Endothelial cell of umbilical vein (primary cell): ENCODE measurements around the gene COL28A1. TPM values are rescaled to one million over a fixed set of nuclear protein-coding genes. Genes with fewer than 3 reads are reported as not detected.

Experiments
- BruUV-seq: library from RNA; stranded (reverse); fragments of 400-500 nt; replicated peaks from 2 replicates; lab custom pipeline; 2021; lab: Mats Ljungman, UMichigan
- CTCF ChIA-PET: fragments of 300-600, 350-600 bp; sonication (Branson Sonifier 250); formaldehyde crosslinking; loops from one replicate; lab custom pipeline; 2021; ENCODE audit warnings: antibody characterized with exemption, inconsistent platforms; lab: Charles Lee
- POLR2A ChIA-PET: fragments of 300-600, 350-600 bp; sonication (Branson Sonifier 250); formaldehyde crosslinking; loops from one replicate; lab custom pipeline; 2021; ENCODE audit warnings: antibody characterized with exemption, inconsistent platforms; lab: Charles Lee
- DNase-seq: peaks from one replicate; pipeline ENCODE4 v3.0.0-alpha.2; 2011; ENCODE audit warnings: low read depth, low spot score
- FAIRE-seq: peaks from 2 replicates; lab custom pipeline; 2011; peaks lifted over from hg19 to GRCh38; lab: Jason Lieb, UNC
- H2AFZ ChIP-seq: 2 replicates; pipeline ENCODE4 v1.6.0; 2012; ENCODE audit warnings: low read depth, low read length, control low read depth, inconsistent platforms
- H3K27ac ChIP-seq: 2 replicates; pipeline ENCODE4 v1.5.1; 2011; ENCODE audit warnings: low read depth, mild to moderate bottlenecking, control low read depth, low read length, moderate library complexity; ENCODE audit not compliant: insufficient read depth
- H3K27me3 ChIP-seq, 2 experiments: 2 replicates each; pipeline versions ENCODE4 v1.6.0 to v1.6.1; 2011; ENCODE audit warnings: low read length in 2 of 2, mixed read lengths in 1 of 2; ENCODE audit not compliant: control insufficient read depth in 2 of 2, insufficient read depth in 2 of 2
- H3K36me3 ChIP-seq, 2 experiments: 2 replicates in 1 of 2; 3 replicates in 1 of 2; pipeline ENCODE4 v1.5.1; 2011; ENCODE audit warnings: low read length in 2 of 2, mild to moderate bottlenecking in 1 of 2, moderate library complexity in 1 of 2; ENCODE audit not compliant: control insufficient read depth in 2 of 2, insufficient read depth in 2 of 2; ENCODE audit errors: extremely low read depth in 1 of 2
- H3K4me1 ChIP-seq: 3 replicates; pipeline ENCODE4 v1.5.1; 2011; ENCODE audit warnings: mild to moderate bottlenecking, low read length; ENCODE audit not compliant: control insufficient read depth, insufficient read depth; ENCODE audit errors: extremely low read depth
- H3K4me2 ChIP-seq: 2 replicates; pipeline ENCODE4 v1.6.1; 2011; ENCODE audit warnings: low read length, control low read depth, mixed read lengths; ENCODE audit not compliant: insufficient read depth
- H3K4me3 ChIP-seq, 3 experiments: fragments of 200-600 bp in 1 of 3; sonication (generic), shearing (Covaris generic) in 1 of 3; replicated peaks in 1 of 3; 2 replicates each; pipeline ENCODE4 v1.5.1; 2011 to 2016; ENCODE audit warnings: control low read depth in 3 of 3, low read length in 3 of 3, mild to moderate bottlenecking in 2 of 3, inconsistent platforms in 1 of 3, low read depth in 1 of 3, moderate library complexity in 1 of 3; ENCODE audit not compliant: insufficient read depth in 1 of 3
- H3K79me2 ChIP-seq: 2 replicates; pipeline ENCODE4 v1.6.0; 2012; ENCODE audit warnings: low read length, inconsistent platforms; ENCODE audit not compliant: control insufficient read depth, insufficient read depth
- H3K9ac ChIP-seq: replicated peaks from 2 replicates; pipeline ENCODE3; 2011; ENCODE audit warnings: low read length, control low read depth; ENCODE audit not compliant: insufficient read depth; ENCODE audit errors: extremely low read depth
- H3K9me1 ChIP-seq: replicated peaks from 3 replicates; pipeline ENCODE4 v1.6.0; 2011; ENCODE audit warnings: mild to moderate bottlenecking, low read length; ENCODE audit not compliant: control insufficient read depth, insufficient read depth; ENCODE audit errors: extremely low read depth
- H3K9me3 ChIP-seq: replicated peaks from 2 replicates; pipeline ENCODE4 v1.5.1; 2012; ENCODE audit warnings: low read length, inconsistent platforms; ENCODE audit not compliant: control insufficient read depth, insufficient read depth
- H4K20me1 ChIP-seq: replicated peaks from 2 replicates; pipeline ENCODE3; 2011; ENCODE audit warnings: mild to moderate bottlenecking, low read length; ENCODE audit not compliant: control insufficient read depth, insufficient read depth; ENCODE audit errors: extremely low read depth
- EZH2 ChIP-seq: IDR thresholded peaks from 2 replicates; pipeline ENCODE4 v1.6.1; 2012; ENCODE audit warnings: borderline replicate concordance, low read depth, mild to moderate bottlenecking, moderate library complexity, low read length, inconsistent platforms; ENCODE audit not compliant: severe bottlenecking
- FOS ChIP-seq: IDR thresholded peaks from 2 replicates; pipeline ENCODE4 v1.6.1; 2011; ENCODE audit warnings: mild to moderate bottlenecking, low read length, moderate library complexity, borderline replicate concordance; ENCODE audit not compliant: insufficient read depth
- GATA2 ChIP-seq: IDR thresholded peaks from 2 replicates; pipeline ENCODE4 v1.7.0; 2011; ENCODE audit warnings: low read depth, mild to moderate bottlenecking, moderate library complexity, mixed read lengths, low read length; ENCODE audit not compliant: insufficient read length, insufficient read depth
- JUN ChIP-seq: IDR thresholded peaks from 2 replicates; pipeline ENCODE4 v1.6.1; 2011; ENCODE audit warnings: borderline replicate concordance, low read depth; ENCODE audit not compliant: insufficient read length, insufficient read depth
- MYC ChIP-seq: IDR thresholded peaks from one replicate; pipeline ENCODE4 v1.6.1; 2011; ENCODE audit warnings: mild to moderate bottlenecking, low read depth, low read length
- POLR2A ChIP-seq: IDR thresholded peaks from 2 replicates; pipeline ENCODE4 v1.6.1; 2012; ENCODE audit warnings: low read depth, mild to moderate bottlenecking, control low read depth, low read length
- POLR2AphosphoS5 ChIP-seq: IDR thresholded peaks from 2 replicates; pipeline ENCODE4 v1.6.1; 2012; ENCODE audit warnings: low read depth, mild to moderate bottlenecking, control low read depth, low read length, moderate library complexity; ENCODE audit not compliant: insufficient read depth
- dilution Hi-C: fragments of 300-500 bp; cut with MboI; formaldehyde crosslinking; loops from one replicate; pipeline ENCODE4 v1.15.0; 2019; ENCODE audit warnings: low sequenced_read_pairs; ENCODE audit not compliant: extremely low pct_ligation_motif_present
- intact Hi-C: fragments of 100-400 bp; cut with micrococcal nuclease; formaldehyde crosslinking; loops from one replicate; pipeline ENCODE4 v1.10.0; 2022
- polyA plus RNA-seq, 4 experiments: library from polyadenylated mRNA; depleted of rRNA in 3 of 4; stranded (reverse) in 3 of 4; unstranded in 1 of 4; fragments of >200 nt; gene quantifications; 2 replicates each; pipeline versions ENCODE4 v1.2.1 to v1.2.3, GENCODE V29; 2011 to 2012; ENCODE audit warnings: missing spikeins in 1 of 4
- total RNA-seq: library from RNA; stranded (reverse); gene quantifications from 2 replicates; pipeline ENCODE4 v1.2.3, GENCODE V29; 2021
- TF ChIP-seq, protein P1 (sequence below), 2 donors: IDR thresholded peaks; 1 replicate in 1 of 2; 2 replicates in 1 of 2; pipeline ENCODE4 v1.5.1; 2011; ENCODE audit warnings: low read length in 2 of 2, mild to moderate bottlenecking in 2 of 2, moderate library complexity in 2 of 2, control low read depth in 1 of 2, inconsistent platforms in 1 of 2, low read depth in 1 of 2; ENCODE audit not compliant: insufficient read depth in 1 of 2; ENCODE audit errors: extremely low read depth in 1 of 2
- TF ChIP-seq, protein P2 (sequence below): IDR thresholded peaks from 2 replicates; pipeline ENCODE4 v1.6.1; 2011; ENCODE audit not compliant: insufficient read depth, insufficient read length

Gene COL28A1
- total and polyA plus RNA-seq, 2 donors (not counting 3 experiments of a cell fraction or from before 2014, with no cell fraction given), result not detected

- Histone ChIP-seq H3K4me3 (no peak overlapping the region), H3K9me3 (no peaks in the 10 kb centered on the region), H3K36me3 (no peaks in the 10 kb centered on the region), H3K4me2 (no peak overlapping the region), H3K79me2 (no peaks in the 10 kb centered on the region), H2AFZ (no peak overlapping the region), H3K4me1 (no peaks in the 10 kb centered on the region), H4K20me1 (no peaks in the 10 kb centered on the region), H3K27me3 (peaks cover 0 to 2% of the 10 kb centered on the region in 2 experiments), H3K9ac (no peak overlapping the region), H3K27ac (no peak overlapping the region), H3K9me1 (no peaks in the 10 kb centered on the region)
- intact Hi-C loops (no loop called here), dilution Hi-C loops (no loop called here)
- DNase-seq (no peak), FAIRE-seq (no peak)
- no TSS peak for BruUV-seq
- CTCF ChIA-PET, result interaction anchor here (1.3 kb wide), 1 partner anchor 95 kb away, joined by 5 read pairs; no protein-coding TSS in a partner anchor
- POLR2A ChIA-PET, result no interaction called here
- TF ChIP-seq FOS, result no peak
- TF ChIP-seq GATA2, result no peak
- TF ChIP-seq POLR2AphosphoS5, result no peak
- TF ChIP-seq EZH2, result no peak
- TF ChIP-seq POLR2A, result no peak
- TF ChIP-seq, protein P1, sequence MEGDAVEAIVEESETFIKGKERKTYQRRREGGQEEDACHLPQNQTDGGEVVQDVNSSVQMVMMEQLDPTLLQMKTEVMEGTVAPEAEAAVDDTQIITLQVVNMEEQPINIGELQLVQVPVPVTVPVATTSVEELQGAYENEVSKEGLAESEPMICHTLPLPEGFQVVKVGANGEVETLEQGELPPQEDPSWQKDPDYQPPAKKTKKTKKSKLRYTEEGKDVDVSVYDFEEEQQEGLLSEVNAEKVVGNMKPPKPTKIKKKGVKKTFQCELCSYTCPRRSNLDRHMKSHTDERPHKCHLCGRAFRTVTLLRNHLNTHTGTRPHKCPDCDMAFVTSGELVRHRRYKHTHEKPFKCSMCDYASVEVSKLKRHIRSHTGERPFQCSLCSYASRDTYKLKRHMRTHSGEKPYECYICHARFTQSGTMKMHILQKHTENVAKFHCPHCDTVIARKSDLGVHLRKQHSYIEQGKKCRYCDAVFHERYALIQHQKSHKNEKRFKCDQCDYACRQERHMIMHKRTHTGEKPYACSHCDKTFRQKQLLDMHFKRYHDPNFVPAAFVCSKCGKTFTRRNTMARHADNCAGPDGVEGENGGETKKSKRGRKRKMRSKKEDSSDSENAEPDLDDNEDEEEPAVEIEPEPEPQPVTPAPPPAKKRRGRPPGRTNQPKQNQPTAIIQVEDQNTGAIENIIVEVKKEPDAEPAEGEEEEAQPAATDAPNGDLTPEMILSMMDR (IDR thresholded peaks at IDR 0.05; ENCODE audit: extremely low read depth in 1 of 2, insufficient read depth in 1 of 2, low read depth in 1 of 2, low read length in 2 of 2), result no peak
- TF ChIP-seq, protein P2, sequence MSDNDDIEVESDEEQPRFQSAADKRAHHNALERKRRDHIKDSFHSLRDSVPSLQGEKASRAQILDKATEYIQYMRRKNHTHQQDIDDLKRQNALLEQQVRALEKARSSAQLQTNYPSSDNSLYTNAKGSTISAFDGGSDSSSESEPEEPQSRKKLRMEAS, result no peak
- no peak for TF ChIP-seq JUN
- no peak for TF ChIP-seq MYC
Observed at GRCh38 chr7:7519528-7519927, 16.1 kb downstream of the COL28A1 start.
